ENCODE data around the gene FAF1.
"Not testable (repeated sequence)": the region's sequence is repeated elsewhere in the genome, so short reads cannot be mapped to it uniquely, and the experiment has no call there.

The FAF1 gene

DNA sequence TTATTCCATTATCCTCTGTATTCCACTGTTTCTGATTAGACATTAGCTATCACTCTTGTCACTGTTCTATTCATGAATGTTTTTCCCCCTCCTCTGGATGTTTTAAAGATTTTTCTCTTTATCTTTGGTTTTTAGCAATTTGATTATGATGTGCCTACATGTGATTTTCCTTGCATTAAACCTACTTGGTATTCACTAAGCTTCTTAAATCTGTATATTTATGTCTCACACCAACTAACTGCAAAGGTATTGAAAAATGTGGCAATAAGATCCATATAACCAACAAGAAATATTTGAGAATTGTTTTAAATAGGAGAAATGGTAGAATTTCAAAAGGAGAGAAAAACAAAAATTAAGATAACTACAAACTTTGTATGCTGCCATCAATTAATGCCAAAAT, 25.2 kb downstream of the FAF1 start:
- H3K36me3 ChIP-seq (ENCODE audit: control insufficient read depth in 1 of 2, insufficient read depth in 2 of 2, low read length in 2 of 2), result no peaks in the 10 kb centered on the region
- no peak overlapping the region for H3K27ac ChIP-seq (ENCODE audit: low read depth, low read length)
- H3K4me1 ChIP-seq (ENCODE audit: control insufficient read depth in 1 of 2, insufficient read depth in 2 of 2, low read length in 2 of 2), result no peaks in the 10 kb centered on the region
- H3K9me3 ChIP-seq (ENCODE audit: control insufficient read depth in 1 of 2, low read length in 2 of 2), result no peaks in the 10 kb centered on the region
- H3K9ac ChIP-seq (ENCODE audit: low read depth in 1 of 2, low read length in 2 of 2), result no peak overlapping the region
- no peak overlapping the region for H3K4me3 ChIP-seq (ENCODE audit: low read depth in 1 of 2, low read length in 2 of 2)
- no peaks in the 10 kb centered on the region for H3K27me3 ChIP-seq (ENCODE audit: control insufficient read depth in 1 of 2, insufficient read depth in 2 of 2, low read length in 2 of 2)

GRCh38 chr1:50933770-50934169, 26.3 kb downstream of the FAF1 start:
- not testable (repeated sequence) for H3K27ac ChIP-seq (ENCODE audit: low read depth, low read length); H3K9me3 ChIP-seq (ENCODE audit: control insufficient read depth in 1 of 2, low read length in 2 of 2); H3K4me1 ChIP-seq (ENCODE audit: control insufficient read depth in 1 of 2, insufficient read depth in 2 of 2, low read length in 2 of 2); H3K9ac ChIP-seq (ENCODE audit: low read depth in 1 of 2, low read length in 2 of 2); H3K36me3 ChIP-seq (ENCODE audit: control insufficient read depth in 1 of 2, insufficient read depth in 2 of 2, low read length in 2 of 2); H3K4me3 ChIP-seq (ENCODE audit: low read depth in 1 of 2, low read length in 2 of 2); H3K27me3 ChIP-seq (ENCODE audit: control insufficient read depth in 1 of 2, insufficient read depth in 2 of 2, low read length in 2 of 2)

DNA sequence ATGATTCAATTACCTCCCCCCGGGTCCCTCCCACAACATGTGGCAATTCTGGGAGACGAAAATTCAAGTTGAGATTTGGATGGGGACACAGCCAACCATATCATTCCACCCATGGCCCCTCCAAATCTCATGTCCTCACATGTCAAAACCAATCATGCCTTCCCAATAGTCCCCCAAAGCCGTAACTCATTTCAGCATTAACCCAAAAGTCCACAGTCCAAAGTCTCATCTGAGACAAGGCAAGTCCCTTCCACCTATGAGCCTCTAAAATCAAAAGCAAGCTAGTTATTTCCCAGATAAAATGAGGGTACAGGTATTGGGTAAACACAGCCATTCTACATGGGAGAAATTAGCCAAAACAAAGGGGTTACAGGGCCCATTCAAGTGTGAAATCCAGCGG, 28.0 kb downstream of the FAF1 start:
- not testable (repeated sequence) for H3K4me3 ChIP-seq (ENCODE audit: low read depth in 1 of 2, low read length in 2 of 2)

GRCh38 chr1:50930965-50931737, 28.9 kb downstream of the FAF1 start:
- Histone ChIP-seq H3K36me3 (ENCODE audit: control insufficient read depth in 1 of 2, insufficient read depth in 2 of 2, low read length in 2 of 2) (peaks cover 0 to 3% of the 10 kb centered on the region in 2 donors), H3K27me3 (ENCODE audit: control insufficient read depth in 1 of 2, insufficient read depth in 2 of 2, low read length in 2 of 2) (no peaks in the 10 kb centered on the region), H3K4me1 (ENCODE audit: control insufficient read depth in 1 of 2, insufficient read depth in 2 of 2, low read length in 2 of 2) (no peaks in the 10 kb centered on the region), H3K9ac (ENCODE audit: low read depth in 1 of 2, low read length in 2 of 2) (no peak overlapping the region), H3K9me3 (ENCODE audit: control insufficient read depth in 1 of 2, low read length in 2 of 2) (no peaks in the 10 kb centered on the region), H3K27ac (ENCODE audit: low read depth, low read length) (no peak overlapping the region), H3K4me3 (ENCODE audit: low read depth in 1 of 2, low read length in 2 of 2) (no peak overlapping the region)

More for the DNA sequence above, 28.0 kb downstream of the FAF1 start:
- H3K9ac ChIP-seq (ENCODE audit: low read depth in 1 of 2, low read length in 2 of 2); H3K27me3 ChIP-seq (ENCODE audit: control insufficient read depth in 1 of 2, insufficient read depth in 2 of 2, low read length in 2 of 2); H3K9me3 ChIP-seq (ENCODE audit: control insufficient read depth in 1 of 2, low read length in 2 of 2); H3K4me1 ChIP-seq (ENCODE audit: control insufficient read depth in 1 of 2, insufficient read depth in 2 of 2, low read length in 2 of 2); H3K36me3 ChIP-seq (ENCODE audit: control insufficient read depth in 1 of 2, insufficient read depth in 2 of 2, low read length in 2 of 2); H3K27ac ChIP-seq (ENCODE audit: low read depth, low read length): not testable (repeated sequence)

- no peaks in the 10 kb centered on the region for H3K4me1 ChIP-seq (ENCODE audit: control insufficient read depth in 1 of 2, insufficient read depth in 2 of 2, low read length in 2 of 2)
- H3K4me3 ChIP-seq (ENCODE audit: low read depth in 1 of 2, low read length in 2 of 2), result no peak overlapping the region
- no peaks in the 10 kb centered on the region for H3K27me3 ChIP-seq (ENCODE audit: control insufficient read depth in 1 of 2, insufficient read depth in 2 of 2, low read length in 2 of 2)
- no peak overlapping the region for H3K27ac ChIP-seq (ENCODE audit: low read depth, low read length)
- H3K9ac ChIP-seq (ENCODE audit: low read depth in 1 of 2, low read length in 2 of 2), result no peak overlapping the region
- peaks cover 0 to 3% of the 10 kb centered on the region in 2 donors for H3K36me3 ChIP-seq (ENCODE audit: control insufficient read depth in 1 of 2, insufficient read depth in 2 of 2, low read length in 2 of 2)
- H3K9me3 ChIP-seq (ENCODE audit: control insufficient read depth in 1 of 2, low read length in 2 of 2), result no peaks in the 10 kb centered on the region
These were observed 29.9 kb downstream of the FAF1 start for GRCh38 chr1:50930193-50930592.

DNA sequence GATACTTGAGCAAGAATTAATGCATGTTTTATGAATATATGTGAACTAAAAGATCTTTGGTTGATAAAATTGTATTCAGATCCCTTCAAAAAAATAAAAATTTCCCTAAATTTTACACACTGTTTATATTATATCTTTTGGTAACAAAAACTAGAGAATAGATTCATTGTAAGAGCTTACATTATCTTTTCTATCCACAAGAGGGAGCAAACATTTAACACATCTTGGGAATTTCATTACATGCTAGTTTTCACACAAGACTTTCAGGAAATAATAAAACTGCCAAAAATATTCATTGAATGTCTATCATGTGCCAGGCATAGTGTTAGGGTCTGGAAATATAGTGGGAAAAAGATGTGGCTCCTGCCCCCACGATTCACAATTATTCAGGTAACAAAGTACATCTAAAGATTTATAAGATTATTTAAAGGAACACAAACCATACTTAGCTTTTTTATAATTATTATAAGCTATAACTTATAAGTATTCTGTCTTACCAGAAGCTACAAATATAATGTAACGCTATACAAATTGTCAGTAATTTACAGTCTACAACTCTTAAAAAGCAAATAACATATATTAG, 30.6 kb downstream of the FAF1 start:
- no peaks in the 10 kb centered on the region for H3K4me1 ChIP-seq (ENCODE audit: control insufficient read depth in 1 of 2, insufficient read depth in 2 of 2, low read length in 2 of 2)
- no peaks in the 10 kb centered on the region for H3K9me3 ChIP-seq (ENCODE audit: control insufficient read depth in 1 of 2, low read length in 2 of 2)
- H3K27ac ChIP-seq (ENCODE audit: low read depth, low read length), result no peak overlapping the region
- H3K4me3 ChIP-seq (ENCODE audit: low read depth in 1 of 2, low read length in 2 of 2), result no peak overlapping the region
- no peak overlapping the region for H3K9ac ChIP-seq (ENCODE audit: low read depth in 1 of 2, low read length in 2 of 2)
- no peaks in the 10 kb centered on the region for H3K27me3 ChIP-seq (ENCODE audit: control insufficient read depth in 1 of 2, insufficient read depth in 2 of 2, low read length in 2 of 2)
- peaks cover 0 to 3% of the 10 kb centered on the region in 2 donors for H3K36me3 ChIP-seq (ENCODE audit: control insufficient read depth in 1 of 2, insufficient read depth in 2 of 2, low read length in 2 of 2)

DNA sequence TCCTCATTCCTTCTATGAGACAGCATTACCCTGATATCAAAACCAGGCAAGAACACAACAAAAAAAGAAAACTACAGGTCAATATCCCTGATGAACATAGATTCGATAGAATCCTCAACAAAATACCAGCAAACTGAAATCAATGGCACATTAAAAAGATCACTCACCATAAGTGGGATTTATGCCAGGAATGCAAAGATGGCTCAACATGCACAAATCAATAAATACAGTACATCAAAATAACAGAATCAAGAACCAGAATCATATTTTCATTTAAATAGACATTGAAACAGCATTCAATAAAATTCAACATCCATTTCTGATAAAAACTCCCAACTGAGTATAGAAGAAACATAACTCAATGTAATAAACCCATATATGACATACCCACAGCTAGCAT, 36.5 kb downstream of the FAF1 start:
- H3K36me3 ChIP-seq (ENCODE audit: control insufficient read depth in 1 of 2, insufficient read depth in 2 of 2, low read length in 2 of 2), result peaks cover 0 to 3% of the 10 kb centered on the region in 2 donors
- no peak overlapping the region for H3K4me3 ChIP-seq (ENCODE audit: low read depth in 1 of 2, low read length in 2 of 2)
- no peaks in the 10 kb centered on the region for H3K4me1 ChIP-seq (ENCODE audit: control insufficient read depth in 1 of 2, insufficient read depth in 2 of 2, low read length in 2 of 2)
- H3K27ac ChIP-seq (ENCODE audit: low read depth, low read length), result no peak overlapping the region
- H3K27me3 ChIP-seq (ENCODE audit: control insufficient read depth in 1 of 2, insufficient read depth in 2 of 2, low read length in 2 of 2), result no peaks in the 10 kb centered on the region
- H3K9ac ChIP-seq (ENCODE audit: low read depth in 1 of 2, low read length in 2 of 2), result no peak overlapping the region
- peaks cover 0 to 9% of the 10 kb centered on the region in 2 donors for H3K9me3 ChIP-seq (ENCODE audit: control insufficient read depth in 1 of 2, low read length in 2 of 2)

DNA sequence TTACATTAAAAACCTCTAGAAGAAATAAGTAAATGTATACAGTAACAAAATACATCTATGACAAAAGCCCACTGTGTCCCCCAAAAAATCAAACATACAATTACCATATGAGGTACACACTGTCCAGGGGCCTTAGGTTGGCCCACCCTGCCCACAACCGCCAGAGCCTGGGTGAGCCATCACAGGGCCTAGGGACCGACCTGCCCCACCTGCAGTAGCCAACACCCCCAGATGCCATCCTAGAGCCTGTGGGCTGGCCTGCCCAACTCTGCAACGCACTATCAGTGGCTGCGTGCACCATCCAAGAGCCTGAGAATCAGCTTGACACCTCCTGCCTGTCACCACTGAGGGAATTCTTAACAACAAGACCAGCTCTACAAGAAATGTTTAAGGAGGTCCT, 39.0 kb downstream of the FAF1 start:
- Histone ChIP-seq H3K4me3 (ENCODE audit: low read depth in 1 of 2, low read length in 2 of 2) (no peak overlapping the region), H3K27me3 (ENCODE audit: control insufficient read depth in 1 of 2, insufficient read depth in 2 of 2, low read length in 2 of 2) (no peaks in the 10 kb centered on the region), H3K9ac (ENCODE audit: low read depth in 1 of 2, low read length in 2 of 2) (no peak overlapping the region), H3K27ac (ENCODE audit: low read depth, low read length) (no peak overlapping the region), H3K9me3 (ENCODE audit: control insufficient read depth in 1 of 2, low read length in 2 of 2) (peaks cover 0 to 9% of the 10 kb centered on the region in 2 donors), H3K4me1 (ENCODE audit: control insufficient read depth in 1 of 2, insufficient read depth in 2 of 2, low read length in 2 of 2) (no peaks in the 10 kb centered on the region), H3K36me3 (ENCODE audit: control insufficient read depth in 1 of 2, insufficient read depth in 2 of 2, low read length in 2 of 2) (no peaks in the 10 kb centered on the region)

GRCh38 chr1:50920409-50920808, 39.7 kb downstream of the FAF1 start:
- H3K4me3 ChIP-seq (ENCODE audit: low read depth in 1 of 2, low read length in 2 of 2), result no peak overlapping the region
- H3K36me3 ChIP-seq (ENCODE audit: control insufficient read depth in 1 of 2, insufficient read depth in 2 of 2, low read length in 2 of 2), result no peaks in the 10 kb centered on the region
- H3K9ac ChIP-seq (ENCODE audit: low read depth in 1 of 2, low read length in 2 of 2), result no peak overlapping the region
- H3K4me1 ChIP-seq (ENCODE audit: control insufficient read depth in 1 of 2, insufficient read depth in 2 of 2, low read length in 2 of 2), result no peaks in the 10 kb centered on the region
- H3K27me3 ChIP-seq (ENCODE audit: control insufficient read depth in 1 of 2, insufficient read depth in 2 of 2, low read length in 2 of 2), result no peaks in the 10 kb centered on the region
- peaks cover 0 to 9% of the 10 kb centered on the region in 2 donors for H3K9me3 ChIP-seq (ENCODE audit: control insufficient read depth in 1 of 2, low read length in 2 of 2)
- no peak overlapping the region for H3K27ac ChIP-seq (ENCODE audit: low read depth, low read length)

- no peak overlapping the region for H3K27ac ChIP-seq (ENCODE audit: low read depth, low read length)
- H3K27me3 ChIP-seq (ENCODE audit: control insufficient read depth in 1 of 2, insufficient read depth in 2 of 2, low read length in 2 of 2), result no peaks in the 10 kb centered on the region
- H3K4me1 ChIP-seq (ENCODE audit: control insufficient read depth in 1 of 2, insufficient read depth in 2 of 2, low read length in 2 of 2), result no peaks in the 10 kb centered on the region
- H3K36me3 ChIP-seq (ENCODE audit: control insufficient read depth in 1 of 2, insufficient read depth in 2 of 2, low read length in 2 of 2), result no peaks in the 10 kb centered on the region
- H3K9me3 ChIP-seq (ENCODE audit: control insufficient read depth in 1 of 2, low read length in 2 of 2), result peaks cover 0 to 3% of the 10 kb centered on the region in 2 donors
- H3K4me3 ChIP-seq (ENCODE audit: low read depth in 1 of 2, low read length in 2 of 2), result no peak overlapping the region
- no peak overlapping the region for H3K9ac ChIP-seq (ENCODE audit: low read depth in 1 of 2, low read length in 2 of 2)
These were observed 42.6 kb downstream of the FAF1 start for GRCh38 chr1:50917138-50918137.

Data from duodenal mucosa (tissue), 2 donors.